Activated CD4-positive, alpha-beta T cell treated with anti-CD3 and anti-CD28 coated beads, Interleukin-2, Interleukin-6, amounts not matched to agents 100 ng/mL and 50 ng/mL, durations not matched to agents 16 hours and 8 hours (primary cell): Measurements from ENCODE around the gene FOXP1.
"Not testable (repeated sequence)": the region's sequence is repeated elsewhere in the genome, so short reads cannot be mapped to it uniquely, and the experiment has no call there.

Source experiments
- DNase-seq: peaks from one replicate; pipeline ENCODE4 v3.0.0-alpha.2; 2020

The FOXP1 gene

DNA sequence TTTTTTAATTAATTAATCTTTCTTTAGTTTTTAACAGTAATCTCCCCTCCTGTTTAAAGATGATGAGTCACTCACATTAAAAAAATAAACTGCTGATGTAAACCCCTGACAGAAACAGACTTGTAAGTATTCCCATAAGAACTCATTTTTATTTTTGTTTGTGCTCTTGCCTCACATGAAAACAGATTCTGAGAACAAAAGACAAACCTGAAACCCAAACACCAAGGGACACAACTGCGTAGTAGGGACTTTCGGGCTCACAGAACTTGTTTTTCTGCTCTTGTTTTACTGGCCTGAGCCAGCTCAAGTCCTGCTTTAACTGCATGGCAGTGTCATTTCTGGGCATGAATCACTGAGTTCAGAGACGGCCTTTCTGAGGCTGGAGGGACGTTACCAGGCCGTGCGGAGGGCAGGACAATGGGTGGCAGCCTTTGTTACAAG is 600.8 kb downstream of the FOXP1 start:
- DNase-seq = peak; percentile 43

DNA sequence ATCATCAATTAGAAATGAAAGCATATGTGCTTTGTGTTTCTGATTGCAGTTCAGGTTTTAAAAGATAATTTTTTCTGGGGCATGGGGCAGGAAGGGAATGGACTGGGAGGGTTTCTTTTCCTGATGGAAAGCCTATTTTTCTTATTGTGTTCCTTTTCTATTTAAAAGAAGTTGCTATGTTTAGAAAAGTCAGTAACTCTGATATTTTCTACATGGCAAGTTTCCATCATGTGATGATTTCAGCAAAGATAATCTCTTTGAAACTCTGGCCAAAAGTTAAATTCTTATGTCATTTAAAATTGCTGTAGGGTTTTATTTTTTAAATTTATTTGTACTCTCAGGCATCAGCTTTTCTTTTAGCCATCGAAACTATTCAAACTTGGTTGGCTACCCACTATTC is 601.2 kb downstream of the FOXP1 start:
- no peak for DNase-seq

GRCh38 chr3:70981231-70981880 is 602.2 kb downstream of the FOXP1 start:
- DNase-seq = no peak

GRCh38 chr3:70980646-70981170 is 602.8 kb downstream of the FOXP1 start:
- peak; percentile 26 for DNase-seq

DNA sequence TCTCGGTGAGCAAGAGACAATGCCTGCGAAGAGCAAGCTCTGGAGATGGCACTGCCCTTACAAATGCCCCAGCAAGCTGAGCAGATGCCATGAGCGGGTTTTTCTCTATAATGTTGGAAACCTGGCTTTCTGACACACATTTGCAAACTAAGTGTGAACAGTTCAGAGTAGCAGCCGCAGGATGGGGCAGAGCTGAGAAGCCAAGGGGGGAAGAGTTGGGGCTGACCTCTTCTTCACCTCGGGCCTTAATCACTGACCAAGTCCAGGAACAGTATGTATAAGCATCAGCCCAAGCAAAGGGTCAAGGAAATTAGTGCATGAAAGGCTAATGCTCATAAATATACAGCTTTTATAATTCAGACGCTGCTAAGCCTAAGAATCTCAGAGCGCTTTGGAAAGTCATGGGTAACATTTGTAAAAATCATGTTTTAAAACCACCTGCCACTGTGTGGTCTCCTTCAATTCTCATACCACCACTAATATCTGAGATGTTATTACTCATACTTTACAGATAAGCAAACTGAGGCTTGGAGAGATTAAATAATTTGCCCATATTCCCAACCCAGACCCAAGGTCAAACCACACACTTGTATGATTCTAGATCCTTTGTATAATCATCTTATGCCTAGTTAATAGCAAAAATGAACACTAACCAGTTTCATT is 603.4 kb downstream of the FOXP1 start:
- no peak for DNase-seq

DNA sequence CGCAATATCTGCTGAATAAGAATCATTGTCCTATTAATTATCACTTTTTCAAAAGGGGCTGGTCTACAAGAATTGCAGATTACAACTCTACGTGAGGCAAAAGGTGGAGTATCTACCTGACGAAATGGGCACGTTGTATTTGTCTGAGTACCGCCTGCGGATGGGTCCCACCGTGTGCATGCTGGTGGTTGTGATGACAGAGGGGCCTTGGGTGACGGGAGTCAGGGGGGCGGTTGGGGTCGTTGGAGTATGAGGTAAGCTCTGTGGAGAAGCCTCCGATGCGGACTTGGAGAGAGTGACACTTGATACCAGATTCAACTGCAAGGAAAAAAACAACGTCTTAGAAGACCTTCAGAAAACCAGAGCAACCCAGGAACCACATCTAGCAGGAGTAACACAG is 605.8 kb downstream of the FOXP1 start:
- DNase-seq = no peak

GRCh38 chr3:70975981-70976380 is 607.5 kb downstream of the FOXP1 start:
- DNase-seq = not testable (repeated sequence)

- no peak for DNase-seq
Observed at GRCh38 chr3:70974747-70975146, 608.8 kb downstream of the FOXP1 start.

GRCh38 chr3:70973558-70973957 is 610.0 kb downstream of the FOXP1 start:
- DNase-seq = peak; percentile 17

DNA sequence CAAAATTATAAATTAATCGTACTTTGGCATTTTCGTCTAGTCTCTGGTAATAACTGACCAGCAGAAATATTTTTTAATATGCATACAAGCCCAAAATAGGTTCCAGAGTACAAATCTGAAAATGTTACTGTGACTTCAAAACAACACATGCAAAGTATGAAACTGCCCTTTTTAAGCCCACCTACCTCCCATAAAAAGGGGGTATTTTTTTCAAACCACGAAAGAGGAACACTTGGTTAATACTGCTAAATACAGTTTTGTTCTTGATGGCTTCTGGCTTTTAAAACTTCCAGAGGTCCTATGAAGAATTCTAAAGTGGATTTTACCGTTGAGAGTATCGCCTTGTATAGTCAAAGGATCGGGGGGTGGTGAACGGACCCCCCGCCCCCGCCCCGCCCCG is 610.7 kb downstream of the FOXP1 start:
- no peak for DNase-seq

- no peak for DNase-seq
Observed at GRCh38 chr3:70970952-70971351, 612.6 kb downstream of the FOXP1 start.

- no peak for DNase-seq
Observed at GRCh38 chr3:70970171-70970570, 613.4 kb downstream of the FOXP1 start.

GRCh38 chr3:70963431-70964275 is 619.9 kb downstream of the FOXP1 start:
- no peak for DNase-seq

GRCh38 chr3:70959506-70960291 is 623.8 kb downstream of the FOXP1 start:
- DNase-seq = no peak

- no peak for DNase-seq
Observed at GRCh38 chr3:70952033-70952747, 631.3 kb downstream of the FOXP1 start.

- no peak for DNase-seq
Observed at GRCh38 chr3:70951316-70951715, 632.2 kb downstream of the FOXP1 start.

DNA sequence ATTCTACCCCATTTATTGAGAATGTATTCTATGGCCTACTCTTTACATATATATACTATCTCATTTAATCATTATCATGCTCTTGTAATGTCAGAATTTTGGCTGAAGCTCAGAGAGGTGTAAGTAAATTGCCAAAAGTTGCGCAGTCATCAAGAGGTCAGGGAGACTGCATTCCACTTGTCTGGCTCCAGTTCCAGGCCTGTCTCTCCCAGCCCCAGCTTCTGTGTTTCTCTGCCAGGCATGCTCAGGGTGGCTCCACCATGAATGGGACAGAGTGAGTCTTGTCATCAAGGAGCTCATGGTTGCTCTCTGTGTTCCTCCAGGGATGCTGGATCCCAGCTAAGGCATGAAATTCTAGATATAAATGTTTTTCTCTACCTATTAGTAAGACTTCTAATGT is 635.9 kb downstream of the FOXP1 start:
- no peak for DNase-seq

DNA sequence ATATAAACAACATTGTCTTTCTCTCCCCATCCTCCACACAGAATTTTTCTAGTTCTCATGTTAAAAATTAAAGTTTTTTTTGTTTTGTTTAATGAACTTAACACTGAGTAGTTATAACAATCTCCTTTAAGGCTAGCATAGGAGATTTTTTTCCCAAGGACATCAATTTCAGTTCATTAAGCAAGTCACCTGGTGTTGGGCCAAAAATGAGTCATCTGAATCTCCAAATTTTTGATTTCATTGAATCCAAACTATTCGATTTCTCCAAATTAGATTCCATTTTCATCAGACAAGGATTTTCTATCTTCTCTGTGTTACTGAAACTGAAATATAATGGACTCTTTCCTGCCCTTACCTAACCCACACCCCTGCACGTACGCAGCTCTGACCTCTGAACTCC is 639.6 kb downstream of the FOXP1 start:
- no peak for DNase-seq

- DNase-seq = no peak
Observed at GRCh38 chr3:70933105-70933810, 650.3 kb downstream of the FOXP1 start.

GRCh38 chr3:70930066-70930465 is 653.5 kb downstream of the FOXP1 start:
- DNase-seq = no peak

DNA sequence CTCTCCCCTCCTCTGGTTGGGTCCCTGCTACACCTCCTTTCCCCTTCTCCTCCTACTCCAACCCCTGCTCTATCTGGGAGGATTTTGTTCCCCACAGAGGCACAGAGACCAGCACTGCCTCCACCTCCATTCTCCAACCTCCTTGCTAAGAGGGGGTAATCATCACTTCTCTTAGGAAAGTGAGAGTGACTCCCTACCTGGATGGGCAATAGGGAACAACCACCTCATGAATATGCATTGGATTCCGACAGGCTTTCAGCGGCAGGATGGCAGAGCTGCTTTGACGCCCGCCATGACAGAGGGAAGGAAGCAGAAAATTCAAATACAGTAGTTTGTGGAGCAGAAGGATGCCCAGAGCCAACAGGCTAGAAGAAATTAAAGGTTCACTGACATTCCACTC is 656.3 kb downstream of the FOXP1 start:
- DNase-seq = no peak
